Endothelial cell of umbilical vein (primary cell): ENCODE measurements around the gene DIP2C. TPM values are rescaled to one million over a fixed set of nuclear protein-coding genes. Genes with fewer than 3 reads are reported as not detected.

Experiments used
- BruUV-seq: library from RNA; stranded (reverse); fragments of 400-500 nt; replicated peaks from 2 replicates; lab custom pipeline; 2021; lab: Mats Ljungman, UMichigan
- CTCF ChIA-PET: fragments of 300-600, 350-600 bp; sonication (Branson Sonifier 250); formaldehyde crosslinking; loops from one replicate; lab custom pipeline; 2021; ENCODE audit warnings: antibody characterized with exemption, inconsistent platforms; lab: Charles Lee
- POLR2A ChIA-PET: fragments of 300-600, 350-600 bp; sonication (Branson Sonifier 250); formaldehyde crosslinking; loops from one replicate; lab custom pipeline; 2021; ENCODE audit warnings: antibody characterized with exemption, inconsistent platforms; lab: Charles Lee
- DNase-seq: peaks from one replicate; pipeline ENCODE4 v3.0.0-alpha.2; 2011; ENCODE audit warnings: low read depth, low spot score
- FAIRE-seq: peaks from 2 replicates; lab custom pipeline; 2011; peaks lifted over from hg19 to GRCh38; lab: Jason Lieb, UNC
- H2AFZ ChIP-seq: 2 replicates; pipeline ENCODE4 v1.6.0; 2012; ENCODE audit warnings: low read depth, low read length, control low read depth, inconsistent platforms
- H3K27ac ChIP-seq: 2 replicates; pipeline ENCODE4 v1.5.1; 2011; ENCODE audit warnings: low read depth, mild to moderate bottlenecking, control low read depth, low read length, moderate library complexity; ENCODE audit not compliant: insufficient read depth
- H3K27me3 ChIP-seq, 2 experiments: 2 replicates each; pipeline versions ENCODE4 v1.6.0 to v1.6.1; 2011; ENCODE audit warnings: low read length in 2 of 2, mixed read lengths in 1 of 2; ENCODE audit not compliant: control insufficient read depth in 2 of 2, insufficient read depth in 2 of 2
- H3K36me3 ChIP-seq, 2 experiments: 2 replicates in 1 of 2; 3 replicates in 1 of 2; pipeline ENCODE4 v1.5.1; 2011; ENCODE audit warnings: low read length in 2 of 2, mild to moderate bottlenecking in 1 of 2, moderate library complexity in 1 of 2; ENCODE audit not compliant: control insufficient read depth in 2 of 2, insufficient read depth in 2 of 2; ENCODE audit errors: extremely low read depth in 1 of 2
- H3K4me1 ChIP-seq: 3 replicates; pipeline ENCODE4 v1.5.1; 2011; ENCODE audit warnings: mild to moderate bottlenecking, low read length; ENCODE audit not compliant: control insufficient read depth, insufficient read depth; ENCODE audit errors: extremely low read depth
- H3K4me2 ChIP-seq: 2 replicates; pipeline ENCODE4 v1.6.1; 2011; ENCODE audit warnings: low read length, control low read depth, mixed read lengths; ENCODE audit not compliant: insufficient read depth
- H3K4me3 ChIP-seq, 3 experiments: fragments of 200-600 bp in 1 of 3; sonication (generic), shearing (Covaris generic) in 1 of 3; replicated peaks in 1 of 3; 2 replicates each; pipeline ENCODE4 v1.5.1; 2011 to 2016; ENCODE audit warnings: control low read depth in 3 of 3, low read length in 3 of 3, mild to moderate bottlenecking in 2 of 3, inconsistent platforms in 1 of 3, low read depth in 1 of 3, moderate library complexity in 1 of 3; ENCODE audit not compliant: insufficient read depth in 1 of 3
- H3K79me2 ChIP-seq: 2 replicates; pipeline ENCODE4 v1.6.0; 2012; ENCODE audit warnings: low read length, inconsistent platforms; ENCODE audit not compliant: control insufficient read depth, insufficient read depth
- H3K9ac ChIP-seq: replicated peaks from 2 replicates; pipeline ENCODE3; 2011; ENCODE audit warnings: low read length, control low read depth; ENCODE audit not compliant: insufficient read depth; ENCODE audit errors: extremely low read depth
- H3K9me1 ChIP-seq: replicated peaks from 3 replicates; pipeline ENCODE4 v1.6.0; 2011; ENCODE audit warnings: mild to moderate bottlenecking, low read length; ENCODE audit not compliant: control insufficient read depth, insufficient read depth; ENCODE audit errors: extremely low read depth
- H3K9me3 ChIP-seq: replicated peaks from 2 replicates; pipeline ENCODE4 v1.5.1; 2012; ENCODE audit warnings: low read length, inconsistent platforms; ENCODE audit not compliant: control insufficient read depth, insufficient read depth
- H4K20me1 ChIP-seq: replicated peaks from 2 replicates; pipeline ENCODE3; 2011; ENCODE audit warnings: mild to moderate bottlenecking, low read length; ENCODE audit not compliant: control insufficient read depth, insufficient read depth; ENCODE audit errors: extremely low read depth
- CTCF ChIP-seq, 2 donors: IDR thresholded peaks; 1 replicate in 1 of 2; 2 replicates in 1 of 2; pipeline ENCODE4 v1.5.1; 2011; ENCODE audit warnings: low read length in 2 of 2, mild to moderate bottlenecking in 2 of 2, moderate library complexity in 2 of 2, control low read depth in 1 of 2, inconsistent platforms in 1 of 2, low read depth in 1 of 2; ENCODE audit not compliant: insufficient read depth in 1 of 2; ENCODE audit errors: extremely low read depth in 1 of 2
- EZH2 ChIP-seq: IDR thresholded peaks from 2 replicates; pipeline ENCODE4 v1.6.1; 2012; ENCODE audit warnings: borderline replicate concordance, low read depth, mild to moderate bottlenecking, moderate library complexity, low read length, inconsistent platforms; ENCODE audit not compliant: severe bottlenecking
- FOS ChIP-seq: IDR thresholded peaks from 2 replicates; pipeline ENCODE4 v1.6.1; 2011; ENCODE audit warnings: mild to moderate bottlenecking, low read length, moderate library complexity, borderline replicate concordance; ENCODE audit not compliant: insufficient read depth
- GATA2 ChIP-seq: IDR thresholded peaks from 2 replicates; pipeline ENCODE4 v1.7.0; 2011; ENCODE audit warnings: low read depth, mild to moderate bottlenecking, moderate library complexity, mixed read lengths, low read length; ENCODE audit not compliant: insufficient read length, insufficient read depth
- JUN ChIP-seq: IDR thresholded peaks from 2 replicates; pipeline ENCODE4 v1.6.1; 2011; ENCODE audit warnings: borderline replicate concordance, low read depth; ENCODE audit not compliant: insufficient read length, insufficient read depth
- MAX ChIP-seq: IDR thresholded peaks from 2 replicates; pipeline ENCODE4 v1.6.1; 2011; ENCODE audit not compliant: insufficient read depth, insufficient read length
- MYC ChIP-seq: IDR thresholded peaks from one replicate; pipeline ENCODE4 v1.6.1; 2011; ENCODE audit warnings: mild to moderate bottlenecking, low read depth, low read length
- POLR2A ChIP-seq: IDR thresholded peaks from 2 replicates; pipeline ENCODE4 v1.6.1; 2012; ENCODE audit warnings: low read depth, mild to moderate bottlenecking, control low read depth, low read length
- POLR2AphosphoS5 ChIP-seq: IDR thresholded peaks from 2 replicates; pipeline ENCODE4 v1.6.1; 2012; ENCODE audit warnings: low read depth, mild to moderate bottlenecking, control low read depth, low read length, moderate library complexity; ENCODE audit not compliant: insufficient read depth
- dilution Hi-C: fragments of 300-500 bp; cut with MboI; formaldehyde crosslinking; loops from one replicate; pipeline ENCODE4 v1.15.0; 2019; ENCODE audit warnings: low sequenced_read_pairs; ENCODE audit not compliant: extremely low pct_ligation_motif_present
- intact Hi-C: fragments of 100-400 bp; cut with micrococcal nuclease; formaldehyde crosslinking; loops from one replicate; pipeline ENCODE4 v1.10.0; 2022
- polyA plus RNA-seq, 4 experiments: library from polyadenylated mRNA; depleted of rRNA in 3 of 4; stranded (reverse) in 3 of 4; unstranded in 1 of 4; fragments of >200 nt; gene quantifications; 2 replicates each; pipeline versions ENCODE4 v1.2.1 to v1.2.3, GENCODE V29; 2011 to 2012; ENCODE audit warnings: missing spikeins in 1 of 4
- total RNA-seq: library from RNA; stranded (reverse); gene quantifications from 2 replicates; pipeline ENCODE4 v1.2.3, GENCODE V29; 2021

DIP2C gene
- total and polyA plus RNA-seq, 2 donors (not counting 3 experiments of a cell fraction or from before 2014, with no cell fraction given), result 3.6 to 10.7 TPM

- Histone ChIP-seq H3K4me2 (no peak overlapping the region), H3K4me3 (no peak overlapping the region), H3K27ac (no peak overlapping the region), H3K79me2 (no peaks in the 10 kb centered on the region), H3K36me3 (no peaks in the 10 kb centered on the region), H3K9me1 (no peaks in the 10 kb centered on the region), H3K4me1 (no peaks in the 10 kb centered on the region), H3K9ac (no peak overlapping the region), H3K27me3 (no peaks in the 10 kb centered on the region), H3K9me3 (no peaks in the 10 kb centered on the region), H2AFZ (no peak overlapping the region), H4K20me1 (no peaks in the 10 kb centered on the region)
- FAIRE-seq, result no peak
- ChIA-PET POLR2A (no interaction called here), CTCF (interaction anchor here (1.0 kb wide), 1 partner anchor 11 kb away, joined by 3 read pairs; no protein-coding TSS in a partner anchor)
- BruUV-seq, result no TSS peak
- DNase-seq, result no peak
- TF ChIP-seq POLR2A (no peak), MAX (no peak), FOS (no peak), JUN (no peak), EZH2 (no peak), MYC (no peak), GATA2 (no peak), POLR2AphosphoS5 (no peak), CTCF (IDR thresholded peaks at IDR 0.05; ENCODE audit: extremely low read depth in 1 of 2, insufficient read depth in 1 of 2, low read depth in 1 of 2, low read length in 2 of 2) (no peak)
- intact Hi-C loops (no loop called here), dilution Hi-C loops (no loop called here)
These were observed 129.0 kb downstream of the DIP2C start for GRCh38 chr10:560314-560992.
